ENCODE measurements around the gene CCDC178. TPM values are rescaled to one million over a fixed set of nuclear protein-coding genes. Genes with fewer than 3 reads are reported as not detected.
"Not testable (repeated sequence)": the region's sequence is repeated elsewhere in the genome, so short reads cannot be mapped to it uniquely, and the experiment has no call there.

CCDC178 gene
- 1 to 10 TPM in 1 of 10 donors, under 1 TPM in 9; 0.43 to 1.6 (median 0.74) TPM for polyA plus RNA-seq (ENCODE audit: insufficient read length in 10 of 10)
- long read RNA-seq, donor 1, partial matches to known transcripts = 0 of 1 reads
- long read RNA-seq, donor 1, other reads (novel, unspliced or antisense) = 0 of 1 reads
- long read RNA-seq, donor 2 = 0 reads
- long read RNA-seq, donor 3 = 0 reads
- long read RNA-seq, donor 4 = 0 reads
- long read RNA-seq, donor 5 = 0 reads
- long read RNA-seq, donor 6 = 0 reads
- long read RNA-seq, donor 7 = 0 reads
- long read RNA-seq, donor 8 = 0 reads
- long read RNA-seq, donor 9 = 0 reads

DNA sequence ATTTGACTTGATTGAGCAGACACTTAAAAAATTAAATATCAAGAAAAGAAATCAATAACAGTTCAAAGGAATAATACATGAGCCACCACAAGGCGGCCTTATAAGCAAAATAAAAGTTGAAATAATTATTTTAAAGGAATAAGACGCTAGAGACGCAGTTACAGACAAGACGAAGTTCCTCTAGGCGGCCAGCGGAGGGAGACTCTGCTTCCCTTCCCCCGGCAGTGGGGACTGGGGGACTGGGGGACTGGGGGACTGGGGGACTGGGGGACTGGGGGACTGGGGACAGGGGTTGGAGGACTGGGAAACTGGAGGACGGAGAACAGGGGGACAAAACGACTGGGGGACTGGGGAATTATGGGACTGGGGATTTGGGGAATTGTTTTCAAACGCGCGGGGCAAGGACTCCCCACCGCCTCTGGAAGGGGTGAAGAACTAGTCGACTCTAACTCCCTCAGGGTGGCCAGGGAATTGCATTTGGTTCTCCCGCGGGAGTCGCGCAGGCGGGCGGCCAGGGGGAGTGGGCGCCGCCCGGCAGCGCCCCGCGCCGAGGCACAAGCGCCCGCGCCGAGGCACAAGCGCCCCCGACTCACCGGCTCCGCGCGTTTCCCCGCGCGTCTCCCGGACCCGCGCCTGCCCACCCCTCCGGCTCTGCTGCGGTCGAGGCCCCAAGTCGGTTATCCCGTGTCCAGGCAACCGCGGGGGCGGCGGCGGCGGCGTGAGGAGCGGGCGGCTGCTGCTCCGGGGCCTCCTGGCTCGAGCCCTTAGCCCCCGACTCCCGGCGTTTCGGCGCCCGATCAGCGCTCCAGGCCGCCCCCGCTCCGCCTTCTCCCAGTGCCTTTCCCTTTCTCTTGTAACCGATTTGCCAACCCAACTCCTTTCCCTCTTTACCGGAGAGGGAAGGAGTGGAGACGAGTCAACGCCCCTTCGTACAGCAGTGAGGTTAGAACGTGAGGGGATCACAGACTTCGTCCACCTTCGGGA is at the start of gene CCDC178:
Gene CCDC178 (minus strand): TSS at position 662 of the 984 bp plus-strand sequence. CDS start 28,633 bp downstream, outside the sequence.
- DNase-seq = peak; percentile 59 to 79 (median 63)

DNA sequence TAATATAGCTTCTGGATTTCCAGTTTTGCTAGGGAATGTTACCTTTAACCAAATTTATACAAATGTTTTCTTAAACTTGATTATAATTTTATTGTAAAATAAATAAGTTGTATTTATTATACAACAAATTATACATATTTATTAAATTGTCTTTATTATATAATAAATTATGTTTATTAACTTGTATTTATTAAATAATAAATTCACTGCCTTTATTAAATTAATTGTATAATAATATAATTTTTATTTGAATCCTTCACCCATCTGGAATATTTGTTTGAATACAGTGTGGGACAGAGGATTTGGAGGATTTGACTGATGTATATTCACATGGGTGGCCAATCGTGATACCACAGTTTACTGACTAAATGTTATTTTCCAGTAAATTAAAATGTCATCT is 43.4 kb upstream of the CCDC178 start:
- no peak for DNase-seq

- DNase-seq = no peak
These were observed 32.0 kb upstream of the CCDC178 start for GRCh38 chr18:33472509-33472908.

DNA sequence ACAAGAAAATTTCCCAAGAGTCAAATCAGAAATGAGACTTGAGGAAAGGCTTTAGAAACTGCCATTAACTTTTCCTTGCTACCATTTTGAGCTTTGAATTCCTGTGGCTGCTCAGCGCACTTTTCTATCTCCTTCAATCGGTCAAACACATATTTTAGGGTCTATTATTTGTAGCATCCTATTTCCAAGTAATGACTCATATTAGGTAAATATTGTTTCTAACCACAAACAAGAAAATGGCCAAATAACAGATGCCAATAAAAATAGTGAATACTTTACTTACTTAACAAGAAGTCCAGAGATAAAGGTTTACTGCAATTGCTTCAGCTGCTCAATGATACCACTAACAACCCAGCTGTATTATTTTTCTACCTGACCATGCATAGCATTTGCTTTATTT is 29.7 kb upstream of the CCDC178 start:
- peak in 1 of 3 donors; percentile 9 for DNase-seq

- DNase-seq = no peak
These were observed 29.2 kb upstream of the CCDC178 start for GRCh38 chr18:33469699-33470098.

- no peak for DNase-seq
These were observed 27.0 kb upstream of the CCDC178 start for GRCh38 chr18:33467531-33467930.

DNA sequence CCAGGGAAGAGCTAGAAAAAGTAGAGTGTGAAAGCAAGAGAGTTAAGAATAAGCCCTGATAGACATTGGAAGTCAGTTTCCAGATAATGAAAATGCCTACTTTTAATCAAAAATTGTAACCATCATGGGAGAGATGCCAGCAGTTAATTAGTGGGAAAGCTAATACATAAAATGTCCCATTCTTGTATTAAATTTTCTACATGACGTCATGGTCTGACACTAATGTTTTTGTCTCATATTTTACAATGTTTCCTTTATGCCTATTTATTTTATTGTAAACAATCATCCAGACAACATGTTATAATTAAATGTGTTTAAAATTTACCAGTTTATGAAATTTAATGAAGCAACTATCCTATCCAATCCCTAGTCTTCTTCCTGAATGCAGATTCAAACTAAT is 26.3 kb upstream of the CCDC178 start:
- no peak for DNase-seq

GRCh38 chr18:33460681-33461080 is 20.2 kb upstream of the CCDC178 start:
- no peak for DNase-seq

DNA sequence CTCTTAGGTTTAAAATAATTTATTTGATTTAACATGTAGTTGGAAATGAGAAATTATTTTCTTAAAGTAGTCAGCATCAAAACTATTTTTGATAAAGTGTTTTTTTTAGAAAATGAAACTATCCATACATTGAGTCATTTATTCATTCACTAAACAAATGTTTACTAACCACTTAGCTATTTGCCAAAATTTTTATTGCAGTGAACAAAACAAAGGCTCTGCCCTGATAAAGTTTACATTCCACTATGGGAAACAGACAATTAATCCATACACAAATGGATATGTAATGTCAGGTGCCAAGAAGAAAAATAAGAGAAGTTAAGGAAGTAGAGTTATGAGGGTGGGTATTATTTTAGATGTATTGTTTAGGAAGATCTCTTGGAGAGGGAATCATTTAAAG is 19.1 kb upstream of the CCDC178 start:
- no peak for DNase-seq

DNA sequence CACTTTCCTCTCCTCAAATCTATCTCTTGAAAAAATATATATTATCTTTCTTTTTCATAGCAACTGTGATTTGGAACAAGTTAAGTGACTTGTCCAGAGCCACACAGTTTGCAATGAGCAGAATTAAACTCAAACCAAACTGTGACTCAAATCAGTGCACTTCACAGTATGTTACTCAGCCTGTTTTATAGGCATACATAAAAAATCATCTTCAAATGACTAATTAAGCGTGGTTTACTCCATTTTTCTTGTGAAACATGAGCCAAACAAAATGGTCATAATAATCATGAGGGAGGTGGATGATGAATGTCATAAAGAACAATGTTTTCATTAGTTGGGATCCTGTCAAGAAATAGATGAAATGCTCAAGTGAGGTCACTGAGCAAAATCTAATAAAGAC is 6.1 kb upstream of the CCDC178 start:
- no peak for DNase-seq

DNA sequence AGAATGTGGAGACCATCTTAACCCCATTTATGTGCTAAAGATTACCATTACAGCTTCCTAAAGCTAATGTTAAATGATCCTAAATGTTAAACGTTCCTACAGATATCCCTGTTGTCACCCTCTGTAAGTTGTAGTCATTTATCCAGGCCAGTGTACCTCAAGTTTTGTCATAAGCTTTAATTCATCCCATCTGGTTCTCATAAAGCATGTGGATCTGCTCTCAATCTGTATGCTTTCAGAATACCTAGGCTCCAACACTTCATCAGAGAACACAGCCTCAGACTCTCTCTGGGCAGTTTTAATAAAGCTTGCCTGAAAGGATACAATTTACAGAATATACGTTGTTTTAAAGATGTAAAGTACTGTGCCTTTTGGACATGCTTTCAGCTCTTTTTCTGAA is 4.2 kb upstream of the CCDC178 start:
- no peak for DNase-seq

DNA sequence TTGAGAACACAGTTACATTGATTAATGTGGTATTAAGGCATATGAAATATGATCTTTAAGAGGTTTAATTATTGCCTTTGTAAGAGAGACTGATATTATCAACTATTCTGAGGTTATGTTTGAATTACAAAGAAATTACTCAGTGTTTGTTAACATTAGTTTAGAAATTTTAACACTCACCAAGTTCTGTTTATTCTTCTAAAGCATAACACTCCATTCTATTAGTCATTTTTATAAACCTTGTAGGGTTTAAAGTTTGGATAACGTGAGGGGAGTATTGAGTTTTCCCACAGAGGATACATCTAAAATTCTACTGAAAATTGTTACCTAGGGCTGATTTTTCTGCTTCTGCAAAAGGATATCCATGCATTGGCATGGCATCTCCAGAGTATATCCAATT is 7.7 kb downstream of the CCDC178 start:
- DNase-seq = no peak

DNA sequence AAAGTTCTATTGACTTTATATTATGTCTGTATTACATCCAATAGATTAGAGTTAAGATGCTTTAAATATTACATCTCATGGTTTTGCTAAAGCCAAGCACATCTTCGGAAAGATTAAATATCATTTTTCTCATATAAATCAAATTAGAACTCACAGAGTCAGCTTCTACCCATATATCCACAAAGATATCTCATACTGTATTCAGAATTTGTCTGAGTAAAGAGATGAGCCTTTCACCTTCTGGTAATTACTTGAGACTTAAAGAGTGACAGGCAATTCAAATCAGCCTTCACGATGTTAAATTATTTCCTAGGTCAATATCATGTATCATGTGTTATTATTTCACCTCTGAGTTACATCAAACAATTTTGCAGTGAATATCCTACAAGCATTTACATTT is 13.0 kb downstream of the CCDC178 start:
- no peak for DNase-seq

DNA sequence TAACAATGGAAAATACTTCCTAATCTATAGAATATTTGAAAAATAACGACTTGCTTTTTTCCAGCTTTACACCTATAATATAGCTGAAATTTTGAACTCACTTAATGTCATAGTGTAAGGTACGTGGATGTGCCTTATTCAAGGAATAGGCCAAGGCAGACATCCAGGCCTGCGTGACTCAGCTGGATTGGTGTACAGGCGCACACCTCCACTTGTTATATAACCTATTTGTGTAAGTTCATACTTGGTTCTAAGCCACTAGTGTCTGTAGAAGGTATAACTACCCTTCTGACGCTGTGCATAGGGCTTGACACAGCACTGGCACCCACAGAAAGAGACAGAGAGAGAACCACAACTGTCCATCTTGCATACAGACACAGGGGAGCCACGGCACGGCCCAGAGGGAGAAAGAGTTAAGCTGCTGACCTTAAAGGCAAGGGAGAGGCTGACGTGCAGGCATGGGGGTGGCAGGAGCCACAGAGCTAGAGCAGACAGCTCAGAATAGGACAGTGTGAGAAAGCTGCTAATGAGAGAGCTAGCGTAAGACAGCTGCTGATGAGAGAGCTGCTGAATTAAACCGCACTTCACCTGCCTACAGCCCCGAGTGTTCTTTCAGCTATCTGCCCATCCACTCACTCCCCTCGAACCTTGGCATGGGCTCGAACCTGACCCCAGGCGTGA is 16.1 kb downstream of the CCDC178 start:
- DNase-seq = no peak

GRCh38 chr18:33421225-33421624 is 19.3 kb downstream of the CCDC178 start:
- DNase-seq = no peak

- DNase-seq = no peak
These were observed 36.2 kb downstream of the CCDC178 start for GRCh38 chr18:33404244-33404873.

- DNase-seq = not testable (repeated sequence)
These were observed 41.6 kb downstream of the CCDC178 start for GRCh38 chr18:33398939-33399338.

DNA sequence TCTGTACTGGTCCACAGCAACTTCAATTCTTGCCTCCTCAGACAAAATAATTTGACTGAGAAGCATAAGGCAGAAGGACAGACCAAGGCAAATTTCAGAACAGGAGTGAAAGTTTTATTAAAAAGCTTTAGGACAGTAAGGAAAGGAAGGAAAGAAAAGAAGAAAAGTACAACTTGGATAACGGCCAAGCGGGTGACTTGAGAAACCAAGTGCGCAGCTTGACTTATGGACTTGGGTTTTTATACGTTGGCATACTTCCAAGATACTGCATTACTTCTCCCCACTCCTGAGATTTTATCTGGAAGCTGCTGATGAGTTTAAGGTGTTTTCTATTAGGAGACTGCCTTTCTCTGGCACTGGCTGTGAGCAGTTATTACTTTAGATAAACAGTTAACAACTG is 64.7 kb downstream of the CCDC178 start:
- no peak for DNase-seq

DNA sequence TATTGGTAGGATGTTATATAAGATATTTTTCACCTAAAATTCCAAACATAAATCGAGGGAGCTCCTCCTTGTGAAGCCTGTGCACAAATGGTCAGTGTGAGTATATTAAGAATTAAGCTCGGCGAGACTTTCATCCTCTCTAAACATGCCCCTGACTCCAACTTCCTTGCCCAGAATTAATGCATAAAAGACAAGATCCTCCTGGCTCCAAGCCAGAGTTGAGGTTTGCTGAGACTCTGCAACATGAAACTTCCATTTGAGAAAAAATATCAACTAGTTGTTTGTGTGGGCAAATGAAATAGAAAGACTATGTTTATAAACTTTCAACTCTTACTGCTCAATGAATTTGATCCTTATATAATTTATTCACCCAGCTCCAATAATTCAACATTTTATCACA is 68.1 kb downstream of the CCDC178 start:
- DNase-seq = peak in 1 of 3 donors; percentile 4

- DNase-seq = no peak
These were observed 70.6 kb downstream of the CCDC178 start for GRCh38 chr18:33369711-33370449.

DNA sequence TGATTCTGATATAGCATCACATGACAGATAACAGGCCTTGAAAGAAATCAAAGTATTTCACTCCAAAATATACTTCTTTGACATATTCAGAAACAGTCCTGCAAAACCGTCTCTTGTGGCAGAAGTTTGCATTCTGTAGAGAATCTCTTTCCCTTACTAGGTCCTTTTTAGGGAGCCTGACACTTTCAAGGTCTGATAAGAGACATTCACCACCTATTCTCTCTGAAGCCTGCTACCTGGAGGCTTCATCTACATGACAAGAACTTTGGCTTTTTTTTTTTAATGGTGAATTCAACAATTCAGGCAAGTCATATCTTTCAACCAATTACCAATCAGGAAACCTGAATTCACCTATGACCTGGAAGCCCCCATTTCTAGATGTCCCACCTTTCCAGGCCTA is 83.8 kb downstream of the CCDC178 start:
- no peak for DNase-seq
